GM18870 (cell line): Measurements from ENCODE around the gene SLC5A7.

ENCODE experiments used
- ATAC-seq: cut with Tn5 transposase; IDR thresholded peaks from one replicate; pipeline ENCODE4 v1.9.1; 2021; ENCODE audit warnings: moderate library complexity; ENCODE audit not compliant: unreplicated experiment

The SLC5A7 gene

GRCh38 chr2:107986278-107987217, at the start of gene SLC5A7:
Gene SLC5A7 (plus strand): TSS chr2:107986524. CDS start chr2:107988156, 1,632 bp downstream.
- no peak for ATAC-seq

DNA sequence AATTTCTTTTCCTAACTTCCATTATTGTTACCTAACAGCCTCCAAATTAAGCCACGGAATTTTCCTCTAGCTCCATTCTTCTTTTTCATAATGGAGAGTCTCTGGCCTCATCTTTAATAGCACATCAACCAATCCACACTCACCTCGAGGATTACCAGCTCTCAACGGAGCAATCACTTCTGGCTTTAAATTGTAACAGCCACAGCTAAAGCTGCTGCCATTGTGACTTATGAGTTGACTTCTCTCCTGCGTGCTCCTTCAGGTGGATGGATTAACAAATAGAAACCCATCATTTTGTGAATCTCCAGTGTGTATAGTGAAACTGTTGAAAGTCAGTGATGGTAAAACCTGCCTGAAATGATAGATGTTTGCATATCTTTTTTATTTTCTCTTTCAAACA, 24.9 kb upstream of the SLC5A7 start:
- no peak for ATAC-seq

GRCh38 chr2:107964185-107964584, 22.1 kb upstream of the SLC5A7 start:
- ATAC-seq, result no peak

DNA sequence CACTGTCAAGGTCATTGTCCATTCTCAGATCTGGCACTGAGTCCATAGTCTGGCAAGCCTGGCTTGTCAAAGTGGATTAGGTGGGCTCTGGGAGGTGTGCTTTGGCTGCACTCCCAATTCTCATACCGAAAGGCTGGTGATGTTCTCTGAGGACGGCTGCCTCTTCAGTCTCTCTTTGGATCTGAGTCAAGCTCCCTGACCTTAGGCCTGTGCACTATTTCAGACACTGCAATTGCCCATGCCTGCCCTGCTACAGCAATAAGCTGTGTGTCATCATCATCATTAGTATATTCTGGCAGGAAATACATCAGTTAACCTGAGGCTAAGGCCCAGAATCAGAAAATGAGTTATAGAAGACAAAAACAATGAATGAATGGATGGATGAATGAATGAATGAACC, 1.6 kb upstream of the SLC5A7 start:
- no peak for ATAC-seq

DNA sequence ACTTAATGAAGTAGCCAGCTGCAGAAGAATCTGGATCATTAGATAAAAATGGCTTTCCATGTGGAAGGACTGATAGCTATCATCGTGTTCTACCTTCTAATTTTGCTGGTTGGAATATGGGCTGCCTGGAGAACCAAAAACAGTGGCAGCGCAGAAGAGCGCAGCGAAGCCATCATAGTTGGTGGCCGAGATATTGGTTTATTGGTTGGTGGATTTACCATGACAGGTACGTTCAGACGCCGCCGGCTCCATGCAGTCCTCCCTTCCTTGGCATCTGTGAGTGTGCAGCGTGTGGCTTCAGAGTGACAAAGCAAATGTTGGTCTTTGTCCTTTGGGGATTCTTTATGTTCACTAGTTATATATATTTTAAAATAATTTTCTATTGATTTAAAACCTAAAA, 1.8 kb downstream of the SLC5A7 start:
- no peak for ATAC-seq

DNA sequence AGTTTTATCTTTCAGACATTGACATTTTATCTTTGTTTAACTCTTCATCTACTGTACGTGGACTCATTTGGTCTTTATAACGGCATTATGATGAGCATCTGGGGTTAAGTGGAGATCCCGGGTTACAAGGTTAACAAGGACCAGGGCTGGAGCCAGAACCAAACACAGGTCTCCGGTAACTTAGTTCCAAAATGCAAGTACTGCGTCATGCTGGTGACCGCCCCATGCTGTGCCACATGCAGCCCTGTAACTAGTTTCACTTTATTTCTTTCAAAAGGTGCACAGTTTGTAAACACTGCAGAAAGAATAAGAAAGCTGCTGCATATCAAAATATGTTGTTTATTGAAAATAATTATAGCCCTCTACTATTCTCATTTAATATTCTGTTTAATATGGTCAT, 3.1 kb downstream of the SLC5A7 start:
- no peak for ATAC-seq

- ATAC-seq, result no peak
Observed at GRCh38 chr2:107990718-107991117, 4.4 kb downstream of the SLC5A7 start.

- ATAC-seq, result no peak
Observed at GRCh38 chr2:107992069-107992468, 5.7 kb downstream of the SLC5A7 start.

DNA sequence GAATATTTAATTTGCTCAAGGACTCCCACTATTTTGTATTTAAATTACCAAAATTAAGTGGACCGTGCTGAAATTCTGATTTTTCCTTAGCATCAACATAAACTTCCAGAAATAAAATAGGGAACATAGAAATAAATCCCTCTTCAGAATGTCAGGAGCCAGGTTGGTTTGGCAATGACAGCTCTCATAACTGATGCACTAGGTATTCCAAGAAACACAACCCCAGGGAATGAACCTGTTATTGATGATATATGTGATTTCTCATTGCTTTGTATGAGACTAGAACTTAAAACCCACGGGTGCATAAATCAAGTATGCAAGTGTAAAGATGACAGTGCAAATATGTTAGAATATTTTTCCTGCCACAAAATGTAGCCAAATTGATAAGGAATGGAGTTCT, 12.8 kb downstream of the SLC5A7 start:
- no peak for ATAC-seq

DNA sequence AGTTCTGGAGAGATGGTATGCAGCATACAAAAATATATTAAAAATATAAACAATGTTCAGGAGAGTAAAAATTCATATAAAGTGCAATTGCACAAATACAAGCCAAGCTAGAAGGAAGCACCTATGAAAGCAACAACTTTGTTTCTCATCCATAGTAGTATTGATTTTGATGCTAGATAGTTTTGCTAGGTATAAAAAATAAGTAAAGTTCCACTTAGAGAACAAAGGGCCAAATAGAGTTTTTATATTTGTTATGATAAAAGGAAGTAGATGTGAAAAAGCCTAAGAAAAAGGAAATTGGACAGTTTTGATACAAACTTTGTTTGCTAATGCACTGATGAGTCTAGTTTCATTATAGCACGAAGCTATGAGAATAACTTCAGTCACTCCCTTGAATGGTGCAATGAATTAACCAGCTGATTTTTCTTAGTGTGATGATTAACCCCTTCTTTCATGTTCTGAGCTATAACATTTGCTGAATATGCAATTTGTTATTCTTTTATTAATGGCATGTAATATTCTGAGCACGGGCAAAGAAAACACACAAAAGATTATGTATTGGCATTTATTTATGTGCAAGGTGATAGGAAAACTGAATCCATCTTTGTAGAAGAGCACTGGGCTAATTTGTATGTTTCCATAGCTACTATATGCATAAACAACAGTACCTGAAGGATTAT, 24.7 kb downstream of the SLC5A7 start:
- no peak for ATAC-seq

GRCh38 chr2:108013305-108013704, 27.0 kb downstream of the SLC5A7 start:
- ATAC-seq, result no peak

DNA sequence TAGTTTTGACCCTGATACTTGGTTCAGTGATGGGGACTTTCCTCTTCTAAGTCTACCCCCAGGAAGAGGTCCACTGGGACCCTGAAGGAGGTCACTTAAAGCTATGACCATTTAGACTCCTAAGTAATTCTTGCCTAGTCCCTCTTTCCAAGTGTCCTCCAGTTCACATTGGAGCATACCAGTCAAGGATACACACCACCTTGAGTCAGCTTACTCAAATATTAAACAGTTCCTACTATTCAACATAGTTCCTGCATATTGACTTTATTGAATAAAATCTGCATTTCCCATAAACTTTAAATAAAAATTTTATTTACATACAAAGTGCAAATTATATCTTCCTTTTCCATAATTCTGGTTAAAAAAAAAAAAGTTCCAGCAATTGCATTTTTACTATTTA, 36.3 kb downstream of the SLC5A7 start:
- ATAC-seq, result no peak

GRCh38 chr2:108023776-108024175, 37.5 kb downstream of the SLC5A7 start:
- ATAC-seq, result no peak

- ATAC-seq, result no peak
Observed at GRCh38 chr2:108026092-108026794, 39.9 kb downstream of the SLC5A7 start.

DNA sequence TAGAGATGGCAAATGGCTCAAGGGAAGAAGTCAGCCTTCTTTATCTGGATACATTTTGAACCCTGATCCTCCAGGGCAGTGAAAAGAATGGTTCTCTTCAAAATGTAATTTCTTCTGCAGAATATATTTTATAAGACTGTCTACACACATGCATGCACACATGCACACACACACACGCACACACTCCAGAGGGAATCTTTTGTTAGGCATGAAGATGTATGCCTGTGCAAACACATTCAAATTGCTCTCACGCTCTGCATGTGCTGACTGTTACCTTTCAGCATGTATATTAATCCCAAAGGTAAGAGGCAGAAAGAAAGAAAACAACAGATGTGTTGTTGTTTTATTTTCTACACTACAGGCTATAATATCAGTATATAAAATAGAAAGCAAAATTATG, 43.2 kb downstream of the SLC5A7 start:
- no peak for ATAC-seq

DNA sequence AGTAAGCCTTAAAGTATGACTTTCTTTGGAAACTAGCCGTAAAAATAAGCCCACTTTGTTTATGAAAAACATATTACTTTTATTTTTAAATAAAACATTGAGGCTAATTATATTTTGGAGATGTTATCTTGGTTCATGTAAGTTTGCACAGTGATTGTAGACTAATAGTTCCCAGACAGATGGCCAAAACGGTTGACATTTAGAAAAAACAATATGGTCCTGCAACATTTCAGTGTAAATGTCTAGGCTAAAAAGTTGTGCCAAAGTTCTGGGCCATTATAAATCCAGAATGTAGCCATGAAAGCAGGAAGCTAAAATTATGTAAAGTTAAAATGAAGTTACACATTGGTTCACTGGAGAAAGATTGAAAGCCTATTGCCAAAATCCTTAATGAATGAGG, 43.6 kb downstream of the SLC5A7 start:
- no peak for ATAC-seq

DNA sequence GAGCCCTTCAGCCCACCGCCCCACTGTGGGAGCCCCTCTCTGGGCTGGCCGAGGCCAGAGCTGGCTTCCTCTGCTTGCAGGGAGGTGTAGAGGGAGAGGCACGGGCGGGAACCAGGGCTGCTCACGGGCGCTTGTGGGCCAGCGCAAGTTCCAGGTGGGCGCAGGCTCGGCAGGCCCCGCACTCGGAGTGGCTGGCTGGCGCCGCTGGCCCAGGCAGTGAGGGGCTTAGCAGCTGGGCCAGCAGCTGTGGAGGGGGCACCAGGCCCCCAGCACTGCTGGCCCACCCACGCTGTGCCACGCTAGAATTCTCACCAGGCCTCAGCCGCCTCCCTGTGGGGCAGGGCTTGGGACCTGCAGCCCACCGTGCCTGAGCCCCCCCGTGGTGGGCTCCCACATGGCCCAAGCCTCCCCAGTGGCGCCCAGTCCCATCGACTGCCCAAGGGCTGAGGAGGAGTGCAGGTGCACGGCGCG, 45.2 kb downstream of the SLC5A7 start:
- no peak for ATAC-seq

- ATAC-seq, result no peak
Observed at GRCh38 chr2:108034843-108035242, 48.5 kb downstream of the SLC5A7 start.

- no peak for ATAC-seq
Observed at GRCh38 chr2:108048752-108049151, 62.4 kb downstream of the SLC5A7 start.

DNA sequence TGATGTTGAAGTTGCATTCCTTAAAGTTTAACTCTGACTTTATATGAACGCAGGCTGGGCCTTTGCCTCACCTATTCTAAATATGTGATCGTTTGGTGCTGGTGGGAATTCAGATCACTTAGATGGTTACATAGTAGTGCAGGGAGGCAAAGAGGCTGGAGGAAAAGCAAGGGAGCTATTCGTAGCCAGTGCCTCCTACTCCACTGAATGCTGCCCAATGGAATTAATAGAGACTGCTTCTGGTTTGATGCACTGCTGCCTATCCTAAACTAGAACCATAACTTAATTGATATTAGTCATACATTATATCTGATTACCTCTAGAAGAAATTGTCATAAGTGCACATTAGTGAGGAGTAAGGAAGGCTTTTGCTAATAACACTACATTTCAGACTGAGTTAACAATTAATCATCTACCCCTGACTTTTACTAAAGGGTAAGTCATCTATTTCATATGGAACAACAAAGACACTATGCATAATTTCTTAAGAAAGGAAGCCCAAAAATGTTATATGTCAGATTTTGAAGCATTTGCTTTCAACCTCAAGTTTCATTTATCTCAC, 72.3 kb downstream of the SLC5A7 start:
- no peak for ATAC-seq

- no peak for ATAC-seq
Observed at GRCh38 chr2:108061439-108062042, 75.2 kb downstream of the SLC5A7 start.
